GM18909 (cell line): ENCODE data around the gene DLX4.

ENCODE experiments used
- ATAC-seq: cut with Tn5 transposase; IDR thresholded peaks from one replicate; pipeline ENCODE4 v1.9.1; 2021; ENCODE audit warnings: mild to moderate bottlenecking; ENCODE audit not compliant: unreplicated experiment, poor library complexity

The DLX4 gene

GRCh38 chr17:49997773-49998703 lies 29.0 kb downstream of the DLX4 start:
- no peak for ATAC-seq

- ATAC-seq, result no peak
These were observed 30.0 kb downstream of the DLX4 start for GRCh38 chr17:49998836-49999511.

DNA sequence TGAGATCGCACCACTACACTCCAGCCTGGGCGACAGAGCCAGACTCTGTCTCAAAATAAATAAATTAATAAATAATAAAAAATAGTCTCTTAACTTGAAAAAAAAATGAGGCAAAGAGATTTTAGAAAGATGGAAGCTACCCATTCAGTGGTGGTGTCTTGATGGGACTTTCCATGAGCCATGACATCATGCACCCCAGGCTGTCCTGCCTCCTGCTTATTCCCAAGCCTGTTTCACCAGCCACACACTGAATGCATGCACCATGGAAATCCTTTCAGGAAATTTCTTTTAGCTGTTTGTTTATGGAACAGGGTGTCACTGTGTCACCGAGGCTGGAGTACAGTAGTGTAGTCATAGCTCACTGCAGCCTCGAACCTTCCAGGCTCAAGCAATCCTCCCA lies 34.9 kb downstream of the DLX4 start:
- no peak for ATAC-seq

- no peak for ATAC-seq
These were observed 40.3 kb downstream of the DLX4 start for GRCh38 chr17:50009282-50009681.

- ATAC-seq, result no peak
These were observed 44.1 kb downstream of the DLX4 start for GRCh38 chr17:50013079-50013478.

DNA sequence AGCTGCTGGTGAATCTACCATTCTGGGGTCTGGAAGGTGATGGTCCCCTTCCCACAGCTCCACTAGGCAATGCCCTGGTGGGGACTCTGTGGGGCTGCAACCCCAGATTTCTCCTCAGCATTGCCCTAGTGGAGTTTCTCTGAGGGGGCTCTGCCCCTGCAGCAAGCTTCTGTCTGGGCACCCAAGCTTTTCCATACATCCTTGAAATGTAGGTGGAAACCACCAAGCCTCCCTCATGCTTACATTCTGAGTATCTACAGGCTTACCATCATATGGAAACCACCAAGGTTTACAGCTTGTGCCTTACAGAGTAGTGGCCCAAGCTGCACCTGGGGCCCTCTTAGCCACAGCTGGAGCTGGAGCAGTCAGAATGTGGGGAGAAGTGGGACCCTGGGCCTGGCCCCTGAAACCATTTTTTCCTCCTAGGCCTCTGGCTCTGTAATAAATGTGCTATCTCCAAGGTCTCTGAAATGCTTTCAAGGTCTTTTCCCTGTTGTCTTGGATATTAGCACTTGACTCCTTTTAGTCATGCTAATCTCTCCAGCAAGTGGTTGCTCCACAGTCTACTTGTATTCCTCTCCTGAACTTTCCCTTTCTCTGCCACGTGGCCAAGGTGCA lies 45.6 kb downstream of the DLX4 start:
- ATAC-seq, result no peak

DNA sequence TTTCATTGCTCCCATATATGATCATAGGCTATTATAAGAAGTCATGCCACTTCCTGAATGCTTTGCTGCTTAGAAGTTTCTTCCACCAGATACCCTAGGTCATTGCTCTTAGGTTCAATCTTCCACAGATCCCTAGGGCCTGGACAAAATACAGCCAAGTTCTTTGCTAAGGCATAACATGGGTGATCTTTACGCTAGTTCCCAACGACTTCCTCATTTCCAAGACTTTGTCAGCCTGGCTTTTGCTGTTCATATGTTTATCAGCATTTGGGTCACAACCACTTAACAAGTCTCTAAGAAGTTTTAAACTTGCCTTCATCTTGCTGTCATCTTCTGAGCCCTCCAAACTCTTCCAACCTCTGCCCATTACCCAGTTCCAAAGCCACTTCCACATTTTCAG lies 46.2 kb downstream of the DLX4 start:
- no peak for ATAC-seq

GRCh38 chr17:50018909-50019308 lies 49.9 kb downstream of the DLX4 start:
- no peak for ATAC-seq

DNA sequence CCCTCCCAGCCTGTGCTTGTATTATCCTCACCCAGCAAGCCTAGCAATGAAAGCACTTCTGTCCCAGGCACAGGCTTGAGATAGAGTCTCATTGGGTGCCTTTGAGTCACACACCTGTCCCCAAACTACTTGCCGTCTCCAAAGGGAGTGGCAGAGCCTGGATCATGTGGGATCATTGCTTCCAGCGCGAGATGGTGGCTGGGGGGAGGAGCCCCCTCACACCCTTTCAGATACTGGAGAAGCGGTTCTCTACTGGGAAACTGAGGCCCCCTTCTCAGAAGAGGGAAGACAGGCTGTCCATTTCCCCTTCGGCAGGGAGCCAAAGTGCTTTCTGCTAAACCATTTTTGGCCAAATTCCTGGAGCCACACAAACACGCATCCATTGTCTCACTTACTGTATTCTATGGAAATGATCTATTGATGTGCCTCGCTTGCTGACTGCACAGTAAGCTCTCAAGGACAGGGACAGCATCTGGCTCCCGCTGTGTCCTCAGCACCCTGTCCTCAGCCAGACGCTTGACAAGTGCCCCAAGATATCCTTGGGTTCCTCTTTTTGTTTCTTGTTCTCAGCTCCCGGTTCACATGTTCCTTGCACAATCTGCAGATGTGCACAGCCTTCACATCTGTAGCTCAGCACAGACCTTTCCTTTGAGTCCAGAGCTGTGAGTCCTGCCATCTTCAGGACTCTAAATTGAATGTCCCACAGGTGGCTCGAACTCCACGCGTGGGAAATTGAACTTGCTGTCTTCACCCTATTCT lies 52.0 kb downstream of the DLX4 start:
- no peak for ATAC-seq

DNA sequence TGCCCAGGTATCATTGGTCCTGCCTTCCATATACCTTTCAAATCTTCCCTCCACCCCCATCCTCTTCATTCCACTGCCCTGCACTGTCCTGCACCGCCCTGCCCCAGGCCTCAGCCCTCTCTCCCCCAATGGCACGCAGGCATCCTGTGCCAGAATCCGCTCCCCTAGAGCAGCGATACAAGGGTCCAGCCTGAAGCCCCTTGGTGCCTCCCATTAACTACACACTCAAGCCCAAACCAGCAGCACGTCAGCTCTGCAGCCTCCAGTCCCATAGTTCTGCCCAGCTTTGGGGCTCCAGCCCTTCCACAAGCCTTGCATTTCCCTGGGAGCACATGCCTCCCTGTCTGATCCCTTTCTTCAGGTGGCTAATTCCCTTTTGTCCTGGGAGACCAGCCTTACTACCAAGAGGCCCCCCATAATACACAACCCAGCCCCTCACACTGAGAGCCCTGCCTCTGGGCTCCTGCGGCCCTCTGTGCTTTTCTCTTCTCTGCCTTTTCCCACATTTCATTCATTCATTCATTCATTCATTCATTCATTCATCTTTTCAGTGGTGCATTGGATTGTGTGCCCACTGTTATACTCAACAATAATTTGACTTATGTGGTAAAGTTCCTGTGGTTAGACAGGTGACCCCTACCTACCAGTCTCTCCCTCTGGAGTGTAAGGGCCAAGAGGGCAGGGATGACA lies 52.8 kb downstream of the DLX4 start:
- no peak for ATAC-seq

GRCh38 chr17:50022463-50023130 lies 53.6 kb downstream of the DLX4 start:
- no peak for ATAC-seq

GRCh38 chr17:50023520-50023919 lies 54.5 kb downstream of the DLX4 start:
- ATAC-seq, result no peak
